HG03575 (cell line): ENCODE measurements around the gene SHLD2.
"Not testable (repeated sequence)": the region's sequence is repeated elsewhere in the genome, so short reads cannot be mapped to it uniquely, and the experiment has no call there.

Experiments used
- ATAC-seq: cut with Tn5 transposase; IDR thresholded peaks from one replicate; pipeline ENCODE4 v1.9.1; 2021; ENCODE audit not compliant: unreplicated experiment, insufficient number of reproducible peaks, low FRiP score; ENCODE audit errors: extremely low read depth

SHLD2 gene

DNA sequence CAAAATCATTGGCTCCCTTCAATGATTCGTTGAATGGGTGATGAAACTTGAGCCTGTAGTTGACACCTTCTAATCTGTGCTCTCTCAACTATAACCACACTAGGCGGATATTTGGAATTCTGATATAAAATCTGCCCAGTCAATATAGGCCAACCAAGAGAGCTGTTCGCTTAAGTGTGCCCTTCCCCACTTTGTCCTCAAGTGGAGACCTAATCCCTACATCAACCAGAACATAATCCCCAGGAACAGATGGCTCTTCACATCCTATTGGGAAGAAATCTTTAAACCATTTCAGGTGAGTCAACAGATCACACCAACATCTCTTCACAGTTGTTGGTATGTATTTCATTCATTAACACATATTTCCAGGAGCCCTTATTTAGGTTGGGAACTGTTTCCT lies 96.8 kb downstream of the SHLD2 start:
- not testable (repeated sequence) for ATAC-seq

DNA sequence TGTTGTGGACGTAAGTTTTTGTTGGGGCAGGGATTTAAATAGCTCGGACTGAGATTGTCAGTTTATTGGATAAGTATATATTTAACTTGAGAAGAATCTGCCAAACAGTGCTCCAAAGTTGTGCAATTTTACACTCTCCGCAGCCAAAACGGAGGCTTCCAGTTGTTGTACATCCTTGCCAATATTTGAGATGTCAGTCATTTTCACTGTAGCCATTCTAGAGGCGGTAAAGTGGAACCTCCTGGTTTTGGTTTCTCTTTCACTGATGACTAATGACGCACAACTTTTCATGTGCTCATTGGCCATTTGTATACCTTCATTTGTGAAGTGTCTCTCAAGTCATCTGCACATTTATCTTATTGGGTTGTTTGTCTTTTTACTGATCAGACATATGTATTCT lies 105.9 kb downstream of the SHLD2 start:
- ATAC-seq: peak; percentile 60

DNA sequence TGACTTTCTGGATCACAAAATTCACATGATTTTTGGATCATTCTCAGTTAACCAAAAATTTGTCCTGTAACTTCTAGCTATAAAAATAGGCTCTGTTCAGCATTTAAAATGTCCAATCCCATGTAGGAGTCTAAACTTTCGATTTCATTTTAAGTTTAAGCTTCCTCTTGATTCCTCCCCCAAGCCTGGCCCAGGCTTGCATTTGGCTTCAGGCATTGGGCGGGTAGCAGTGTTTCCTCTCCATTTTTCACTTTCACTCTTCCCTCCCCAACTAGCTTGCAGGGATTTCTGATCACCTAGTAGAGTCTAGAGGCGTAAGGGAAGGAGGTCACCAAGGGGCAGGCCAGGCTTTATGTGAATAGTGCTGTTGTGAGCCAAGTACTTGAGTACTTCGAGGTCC lies 109.8 kb downstream of the SHLD2 start:
- not testable (repeated sequence) for ATAC-seq

DNA sequence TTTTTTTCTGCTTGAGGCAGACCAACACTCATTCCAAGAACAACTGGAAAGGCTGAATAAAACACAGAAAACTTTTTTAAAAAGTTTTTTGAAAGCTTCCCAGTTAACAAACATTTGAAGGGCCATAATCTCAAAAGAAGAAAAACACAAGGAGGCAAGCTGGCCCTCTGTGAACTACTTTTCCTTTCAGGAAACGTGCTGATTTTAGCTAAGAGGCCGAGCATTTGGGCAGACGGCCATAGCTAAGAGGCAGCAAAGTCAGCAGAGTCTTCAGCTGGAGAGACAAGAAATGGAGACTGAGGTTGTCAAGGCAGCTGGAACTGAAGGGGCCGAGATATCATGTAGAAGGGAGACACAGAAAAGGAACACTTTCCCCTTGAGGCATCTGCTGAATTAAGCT lies 111.9 kb downstream of the SHLD2 start:
- not testable (repeated sequence) for ATAC-seq

DNA sequence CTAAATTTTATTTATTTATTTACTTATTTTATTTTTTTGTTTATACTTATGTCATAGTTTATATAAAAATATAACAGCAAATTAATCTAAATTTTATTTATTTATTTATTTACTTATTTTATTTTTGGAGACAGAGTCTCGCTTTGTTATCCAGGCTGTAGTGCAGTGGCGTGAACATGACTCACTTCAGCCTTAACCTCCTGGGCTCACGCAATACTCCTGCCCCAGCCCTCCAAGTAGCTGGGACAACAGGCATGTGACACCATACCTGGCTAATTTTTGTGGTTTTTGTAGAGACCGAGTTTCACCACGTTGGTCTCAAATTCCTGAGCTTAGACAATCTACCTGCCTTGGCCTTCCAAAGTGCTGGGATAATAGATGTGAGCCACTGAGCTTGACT lies 115.3 kb downstream of the SHLD2 start:
- not testable (repeated sequence) for ATAC-seq

DNA sequence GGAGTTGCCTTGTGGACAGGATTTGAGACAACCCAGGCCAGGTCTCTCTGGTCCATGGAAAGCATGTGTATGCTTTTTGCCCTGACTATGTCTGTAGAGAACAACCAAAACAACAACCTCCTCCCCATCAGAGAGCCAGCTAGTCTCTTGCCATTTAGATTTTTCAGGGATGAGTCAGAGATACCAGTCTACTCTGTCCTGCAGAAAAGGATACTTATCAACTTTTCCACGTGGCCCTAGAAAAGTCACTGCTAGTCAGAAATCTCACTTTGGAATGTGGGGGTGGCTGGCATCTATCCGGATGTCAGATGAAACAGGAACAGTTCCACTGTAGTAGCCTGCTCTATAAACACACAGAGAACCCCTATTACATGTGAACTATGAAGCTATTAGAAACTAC lies 116.8 kb downstream of the SHLD2 start:
- not testable (repeated sequence) for ATAC-seq

DNA sequence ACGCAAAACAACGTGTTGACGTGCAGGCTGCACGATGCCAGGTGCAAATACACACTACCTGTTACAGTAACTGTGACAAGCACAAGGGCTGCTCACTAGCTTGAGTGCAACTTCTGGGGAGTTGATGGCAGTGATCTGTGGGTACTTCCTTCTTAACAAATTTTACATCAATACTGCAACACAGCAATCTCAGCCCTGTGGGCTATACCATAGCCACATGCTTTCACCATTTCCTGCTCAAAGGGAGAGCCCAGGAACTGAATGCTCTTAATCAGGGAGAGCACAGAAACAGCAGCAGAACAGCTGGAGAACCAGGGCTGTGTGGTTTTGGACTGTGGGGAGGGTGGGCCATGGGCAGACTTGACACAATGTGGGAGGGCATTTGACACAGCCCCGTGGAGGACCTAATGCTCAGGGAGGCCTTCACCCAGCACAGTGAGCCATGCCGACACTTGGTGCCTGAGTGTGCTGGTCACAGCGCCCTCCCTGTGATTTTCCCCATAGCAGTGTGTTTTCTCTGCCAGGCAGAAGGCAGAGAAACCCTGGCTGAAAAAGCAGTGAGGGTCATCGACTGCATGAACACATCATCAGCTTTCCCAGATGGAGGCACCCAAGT lies 118.3 kb downstream of the SHLD2 start:
- not testable (repeated sequence) for ATAC-seq

DNA sequence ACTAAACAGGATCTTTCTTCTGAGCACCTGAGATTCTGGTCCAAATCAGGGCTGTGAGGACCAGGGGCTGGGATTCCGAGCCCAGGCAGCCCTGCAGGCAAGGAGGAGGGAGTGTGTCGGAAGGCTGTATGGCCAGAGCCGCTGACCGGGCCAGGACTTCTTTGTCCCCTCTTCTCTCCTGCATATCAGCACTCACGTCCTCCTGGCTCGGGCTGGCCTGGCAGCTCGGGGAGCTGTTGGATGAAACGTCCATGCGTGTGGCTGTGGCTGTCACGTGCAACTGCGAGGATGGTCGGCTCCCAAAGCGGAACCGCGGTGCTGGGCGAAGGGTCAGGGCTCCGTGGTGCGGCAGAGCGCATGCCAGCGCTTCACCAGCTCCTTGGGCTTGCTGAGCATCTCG lies 118.8 kb downstream of the SHLD2 start:
- not testable (repeated sequence) for ATAC-seq

DNA sequence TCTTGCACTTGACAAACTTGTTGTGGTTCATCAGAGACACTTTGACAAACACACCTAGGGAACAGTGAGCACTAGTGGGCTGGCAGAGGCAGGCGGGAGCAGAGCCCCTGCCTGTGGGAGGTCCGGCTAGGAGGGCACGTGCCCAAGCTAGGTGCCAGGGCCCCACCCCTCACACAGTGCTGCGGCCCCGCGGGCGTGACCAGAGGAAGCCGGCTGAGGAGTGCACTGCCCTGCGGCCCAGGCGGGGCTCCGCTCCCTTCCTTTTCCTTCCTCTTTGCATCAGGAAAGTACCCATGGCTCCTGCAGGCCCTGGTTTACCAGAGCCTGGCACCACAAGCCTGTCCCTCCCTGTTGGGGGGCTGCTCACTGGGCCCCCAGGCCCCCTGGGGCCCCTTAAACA lies 121.1 kb downstream of the SHLD2 start:
- not testable (repeated sequence) for ATAC-seq

DNA sequence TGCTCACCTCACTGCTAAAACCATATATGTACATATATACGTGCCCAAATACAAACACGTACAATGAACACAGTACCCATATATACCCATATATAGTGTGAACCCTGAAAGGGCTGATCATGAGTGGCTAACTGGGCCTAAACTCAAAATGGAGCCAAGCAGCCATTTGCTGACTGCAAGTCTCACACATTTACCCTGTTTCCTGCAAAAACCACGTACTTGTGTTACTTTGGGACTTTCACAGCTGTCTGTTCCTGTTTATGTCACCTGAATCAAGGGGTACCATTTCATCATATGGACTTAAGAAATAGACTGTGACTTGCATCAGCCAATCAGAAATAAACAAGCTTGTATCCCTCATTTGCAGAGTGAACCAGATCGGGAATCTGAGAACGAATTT lies 124.4 kb downstream of the SHLD2 start:
- not testable (repeated sequence) for ATAC-seq

DNA sequence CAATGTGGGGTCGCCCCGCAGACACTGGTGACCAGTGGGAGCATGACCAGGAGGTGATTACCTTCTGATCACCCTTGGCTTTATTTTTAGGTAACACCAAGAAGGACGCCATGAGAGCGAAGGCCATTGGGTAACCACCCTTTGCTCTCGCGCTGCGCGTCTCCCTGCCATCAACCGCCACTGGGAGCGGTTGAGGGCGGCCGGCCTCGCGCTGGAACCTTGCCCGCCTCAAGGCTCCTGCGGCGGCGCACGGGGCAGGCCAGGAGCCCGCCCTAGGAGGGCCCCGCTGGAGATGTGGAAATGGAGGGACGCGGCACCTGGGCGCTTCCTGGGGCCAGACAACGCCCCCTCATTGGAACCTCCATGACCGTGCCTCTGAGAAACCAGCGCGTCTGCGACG lies 127.8 kb downstream of the SHLD2 start:
- not testable (repeated sequence) for ATAC-seq

DNA sequence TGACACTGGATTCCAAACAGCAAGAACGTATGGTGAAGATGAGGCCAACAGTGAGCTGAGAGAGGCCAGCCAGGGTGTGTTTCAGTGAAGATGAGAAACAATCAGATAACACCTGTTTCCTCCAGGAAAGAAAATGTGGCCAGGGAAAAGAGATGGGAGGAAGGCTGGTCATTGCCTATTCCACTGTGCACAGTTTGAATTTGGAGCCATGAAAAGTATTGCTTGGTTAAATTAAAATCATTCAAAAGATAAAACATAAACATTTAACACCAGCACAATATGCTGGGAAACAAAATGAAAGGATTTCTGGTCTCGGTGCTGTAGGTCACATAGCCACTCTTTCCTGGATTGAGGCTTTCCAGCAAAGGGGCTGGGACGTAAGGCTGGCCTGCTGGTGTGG lies 130.1 kb downstream of the SHLD2 start, which contains the start of gene NUTM2A:
TSS of gene NUTM2A (plus strand) at position 301 of the 400 bp plus-strand sequence. CDS start 383 bp downstream, outside the sequence.
- ATAC-seq: not testable (repeated sequence)

DNA sequence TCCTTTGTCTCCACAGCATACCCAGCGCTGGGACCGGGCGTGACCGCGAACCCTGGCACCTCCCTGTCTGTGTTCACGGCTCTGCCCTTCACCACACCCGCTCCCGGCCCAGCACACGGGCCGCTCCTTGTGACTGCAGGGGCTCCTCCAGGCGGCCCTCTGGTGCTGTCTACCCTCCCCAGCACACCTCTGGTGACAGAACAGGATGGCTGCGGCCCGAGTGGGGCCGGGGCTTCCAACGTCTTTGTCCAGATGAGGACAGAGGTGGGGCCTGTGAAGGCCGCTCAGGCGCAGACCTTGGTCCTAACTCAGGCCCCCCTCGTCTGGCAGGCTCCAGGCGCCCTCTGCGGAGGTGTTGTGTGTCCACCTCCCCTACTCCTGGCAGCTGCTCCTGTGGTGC lies 133.2 kb downstream of the SHLD2 start:
- ATAC-seq: not testable (repeated sequence)

DNA sequence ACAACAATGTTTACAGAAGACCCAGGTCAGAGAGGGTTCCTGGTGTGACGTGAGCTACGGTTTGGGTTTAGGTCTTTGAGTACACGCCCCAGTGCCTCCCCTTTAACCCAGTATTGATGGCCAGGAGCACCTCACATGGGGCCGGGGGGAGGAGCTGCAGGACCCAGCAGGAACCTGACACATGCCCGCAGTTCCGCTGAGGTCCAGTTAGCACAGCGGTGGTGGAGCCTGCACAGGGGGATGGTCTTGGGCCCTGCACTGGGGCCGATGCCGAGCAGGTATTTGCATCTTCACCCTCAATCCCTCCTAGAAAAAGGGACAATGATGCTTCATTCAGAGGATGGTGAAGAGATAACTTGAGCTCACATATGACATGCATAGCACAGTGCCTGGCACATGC lies 134.2 kb downstream of the SHLD2 start:
- not testable (repeated sequence) for ATAC-seq

DNA sequence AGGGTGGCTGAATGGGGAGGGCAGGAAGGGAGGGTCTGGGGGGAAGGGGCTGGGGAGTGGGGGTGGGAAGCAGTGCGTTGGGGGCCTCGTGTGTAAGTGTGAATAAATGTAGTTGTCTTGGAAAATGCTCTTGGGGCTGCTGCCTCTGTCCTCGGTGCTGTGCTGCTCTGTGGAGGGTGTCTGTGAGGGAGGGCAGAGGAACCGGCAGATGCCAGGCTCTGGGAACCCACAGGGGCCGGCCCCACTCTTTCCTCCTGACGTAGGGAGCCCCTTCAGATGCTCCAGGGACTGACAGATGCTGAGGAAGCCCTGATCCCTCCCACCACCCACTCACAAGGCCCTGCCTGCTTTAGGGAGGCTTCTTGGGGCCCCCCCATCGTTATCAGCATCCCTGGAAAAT lies 139.8 kb downstream of the SHLD2 start:
- not testable (repeated sequence) for ATAC-seq

DNA sequence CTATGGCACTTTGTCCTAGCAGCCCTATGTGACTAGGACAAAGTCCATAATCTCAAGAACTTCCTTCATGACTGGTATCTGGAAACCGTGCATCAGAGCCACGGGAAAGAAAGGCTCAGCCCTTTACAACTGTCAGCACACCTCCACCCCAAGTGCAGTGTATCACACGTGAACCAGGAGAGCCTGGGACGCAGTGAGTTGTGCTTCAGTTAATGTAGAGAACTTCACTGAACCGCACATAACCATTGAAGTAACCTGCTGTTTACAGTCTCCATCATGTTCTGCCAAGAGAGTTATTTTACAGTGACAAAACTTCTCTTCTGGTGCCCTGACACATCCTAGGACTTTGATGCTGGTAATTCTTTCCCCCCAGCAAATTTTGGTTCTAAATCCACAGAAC lies 142.2 kb downstream of the SHLD2 start:
- not testable (repeated sequence) for ATAC-seq

DNA sequence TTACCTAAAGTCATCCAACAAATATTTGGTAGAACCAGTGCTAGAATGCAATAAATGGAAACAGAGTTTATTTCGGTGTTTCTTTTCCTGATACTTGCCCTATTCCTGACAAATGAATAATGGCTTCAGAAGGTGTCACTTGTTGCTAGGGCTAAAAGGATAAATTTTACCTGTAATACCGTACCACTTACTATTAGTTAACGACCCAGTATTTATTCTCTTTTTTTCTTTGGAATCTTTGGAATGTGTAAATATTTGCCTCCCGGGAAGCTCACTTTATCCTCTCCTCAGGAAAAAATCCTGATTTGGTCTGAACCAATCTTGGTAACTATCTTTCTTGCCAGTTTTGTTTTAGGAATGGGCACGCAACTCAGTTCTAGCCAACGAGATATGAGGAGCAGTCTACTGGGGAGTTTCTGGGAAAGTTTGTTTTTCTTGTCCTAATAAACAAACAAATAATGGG lies 144.4 kb downstream of the SHLD2 start:
- not testable (repeated sequence) for ATAC-seq
